22Rv1 (cell line): ENCODE measurements around the gene SLC38A5.
"Not testable (repeated sequence)": the region's sequence is repeated elsewhere in the genome, so short reads cannot be mapped to it uniquely, and the experiment has no call there.

ENCODE experiments used
- H3K27ac ChIP-seq: fragments of 450-650 bp; 2 replicates; pipeline ENCODE4 v1.5.1; 2017
- CTCF ChIP-seq: fragments of 450-650 bp; IDR thresholded peaks from 2 replicates; pipeline ENCODE4 v1.5.1; 2017; ENCODE audit warnings: mild to moderate bottlenecking
- ZFX ChIP-seq: fragments of 450-650 bp; IDR thresholded peaks from 2 replicates; pipeline ENCODE4 v1.6.1; 2017; ENCODE audit warnings: antibody characterized with exemption, borderline replicate concordance

SLC38A5 gene

GRCh38 chrX:48460031-48460430 is 10.0 kb downstream of the SLC38A5 start:
- TF ChIP-seq ZFX (no peak), CTCF (no peak)

GRCh38 chrX:48459483-48459882 is 10.6 kb downstream of the SLC38A5 start:
- no peak overlapping the region for H3K27ac ChIP-seq

More at GRCh38 chrX:48460031-48460430, 10.0 kb downstream of the SLC38A5 start:
- H3K27ac ChIP-seq: no peak overlapping the region

DNA sequence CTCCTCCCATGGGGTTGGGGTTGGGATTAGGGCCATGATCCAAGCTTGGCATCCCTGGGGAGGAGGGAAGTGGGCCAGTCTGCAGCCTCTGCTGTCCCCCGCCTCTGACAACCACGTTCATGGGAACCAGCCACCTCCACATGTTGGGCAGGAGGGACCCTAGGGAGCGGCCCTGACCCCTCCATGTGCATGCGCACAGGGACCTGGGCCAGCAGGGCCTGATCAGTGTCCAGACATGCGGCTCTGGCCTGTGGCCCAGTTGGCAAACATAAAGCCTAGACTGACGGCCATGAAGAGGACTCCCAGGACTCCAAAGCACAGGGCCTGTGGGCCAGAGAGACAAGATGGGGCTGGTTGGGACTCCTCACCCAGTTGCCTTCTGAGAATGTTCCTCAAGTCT is 11.3 kb downstream of the SLC38A5 start:
- TF ChIP-seq CTCF: no peak
- TF ChIP-seq ZFX: no peak
- H3K27ac ChIP-seq: no peak overlapping the region

More at GRCh38 chrX:48459483-48459882, 10.6 kb downstream of the SLC38A5 start:
- no peak for TF ChIP-seq CTCF
- TF ChIP-seq ZFX: no peak

DNA sequence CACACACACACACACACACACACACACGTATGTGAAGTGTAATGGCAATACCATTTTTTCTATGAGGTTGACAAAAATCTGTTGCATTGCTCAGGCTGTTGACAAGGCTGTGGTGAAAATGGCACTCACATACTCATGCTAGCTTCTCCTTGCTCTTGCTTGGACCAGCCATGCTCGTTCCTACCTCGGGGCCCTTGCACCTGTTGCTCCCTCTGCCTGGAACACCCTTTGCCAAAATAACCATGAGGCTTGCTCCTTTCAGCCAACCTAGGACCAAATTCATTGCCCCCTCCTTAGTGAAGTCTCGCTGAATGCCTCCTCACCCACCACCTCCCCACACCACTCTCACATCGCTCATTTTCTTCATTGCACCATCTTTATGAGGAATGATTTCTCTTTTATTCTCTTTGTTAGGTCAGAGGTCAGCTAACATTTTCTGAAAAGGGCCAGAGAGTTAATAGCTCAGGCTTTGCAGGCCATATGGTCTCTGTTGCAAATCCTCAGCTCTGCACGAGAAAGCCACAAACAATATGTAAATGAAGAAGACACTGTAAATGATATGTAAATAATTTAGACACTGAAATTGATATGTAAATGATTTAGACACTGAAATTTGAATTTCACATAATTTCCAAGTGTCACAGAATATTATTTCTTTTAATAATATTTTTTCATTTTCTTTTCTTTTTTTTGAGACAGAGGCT is 13.3 kb downstream of the SLC38A5 start:
- TF ChIP-seq CTCF: no peak
- TF ChIP-seq ZFX: no peak
- H3K27ac ChIP-seq: no peak overlapping the region

DNA sequence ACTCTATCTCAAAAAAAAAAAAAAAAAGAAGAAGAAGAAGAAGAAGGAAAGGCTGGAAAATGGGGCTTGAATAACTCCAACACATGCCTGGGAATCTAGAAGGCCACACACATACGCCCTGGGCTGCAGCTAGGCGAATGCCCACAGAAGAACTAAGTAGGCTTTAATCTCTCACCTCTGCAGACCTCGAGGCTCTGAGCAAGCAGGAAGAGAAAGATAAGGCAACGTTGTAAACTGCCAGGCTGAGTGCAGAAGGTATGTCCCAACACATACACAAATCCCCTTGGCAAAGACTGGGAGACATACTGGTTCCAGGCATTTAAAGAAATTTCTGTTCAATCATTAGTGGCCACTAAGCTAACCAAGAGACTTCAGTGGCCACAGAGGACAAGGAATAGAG is 18.4 kb downstream of the SLC38A5 start:
- H3K27ac ChIP-seq: no peak overlapping the region
- TF ChIP-seq CTCF (no peak), ZFX (no peak)

DNA sequence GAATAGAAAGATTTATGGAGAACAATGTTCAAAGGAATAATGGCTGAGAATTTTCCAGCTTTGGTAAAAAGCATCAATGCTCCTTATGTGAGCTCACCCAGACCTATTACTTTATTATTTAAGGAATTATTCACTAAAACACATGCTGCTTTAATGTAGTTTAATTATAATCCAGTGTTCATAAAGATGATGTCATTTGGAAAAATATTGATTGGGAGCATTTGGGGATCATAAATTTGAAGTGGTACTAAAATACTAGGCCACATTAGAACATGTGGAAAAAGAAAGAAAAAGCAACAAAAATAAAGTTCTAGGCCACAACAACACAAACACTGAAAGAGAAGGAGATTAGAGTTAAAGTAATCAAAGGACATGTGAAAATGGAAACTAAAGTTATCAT is 20.0 kb downstream of the SLC38A5 start:
- no peak overlapping the region for H3K27ac ChIP-seq
- no peak for TF ChIP-seq ZFX

GRCh38 chrX:48447201-48447600 is 22.9 kb downstream of the SLC38A5 start:
- H3K27ac ChIP-seq: not testable (repeated sequence)

DNA sequence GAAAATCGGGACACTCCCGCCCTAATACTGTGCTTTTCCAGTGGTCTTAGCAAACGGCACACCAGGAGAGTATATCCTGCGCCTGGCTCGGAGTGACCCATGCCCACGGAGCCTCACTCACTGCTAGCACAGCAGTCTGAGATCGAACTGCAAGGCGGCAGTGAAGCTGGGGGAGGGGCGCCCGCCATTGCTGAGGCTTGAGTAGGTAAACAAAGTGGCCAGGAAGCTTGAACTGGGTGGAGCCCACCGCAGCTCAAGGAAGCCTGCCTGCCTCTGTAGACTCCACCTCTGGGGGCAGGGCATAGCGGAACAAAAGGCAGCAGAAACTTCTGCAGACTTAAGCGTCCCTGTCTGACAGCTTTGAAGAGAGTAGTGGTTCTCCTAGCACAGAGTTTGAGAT is 36.3 kb downstream of the SLC38A5 start:
- H3K27ac ChIP-seq: not testable (repeated sequence)

- not testable (repeated sequence) for H3K27ac ChIP-seq
These were observed 39.9 kb downstream of the SLC38A5 start for GRCh38 chrX:48430166-48430565.

DNA sequence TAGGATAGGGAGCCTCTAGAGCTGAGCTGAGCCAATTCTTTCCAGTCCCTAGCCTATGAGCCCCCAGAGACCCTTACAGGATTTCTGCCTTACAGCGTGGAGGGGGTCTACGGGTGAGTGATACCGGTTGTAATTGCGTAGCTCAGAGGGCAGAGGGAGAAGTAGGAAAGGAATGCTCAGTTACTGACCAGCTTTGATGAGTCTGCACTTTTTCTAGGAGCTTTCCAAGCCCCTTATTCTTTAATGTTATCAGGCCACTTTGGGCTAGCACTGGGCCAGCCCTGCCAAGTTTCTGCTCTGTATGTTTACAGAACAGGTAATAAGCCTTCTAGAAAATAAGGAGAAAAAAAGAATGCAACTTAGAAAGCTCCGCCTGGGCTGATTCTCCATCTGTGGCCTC is 40.5 kb downstream of the SLC38A5 start:
- not testable (repeated sequence) for H3K27ac ChIP-seq

- not testable (repeated sequence) for H3K27ac ChIP-seq
These were observed 42.9 kb downstream of the SLC38A5 start for GRCh38 chrX:48427027-48427716.

DNA sequence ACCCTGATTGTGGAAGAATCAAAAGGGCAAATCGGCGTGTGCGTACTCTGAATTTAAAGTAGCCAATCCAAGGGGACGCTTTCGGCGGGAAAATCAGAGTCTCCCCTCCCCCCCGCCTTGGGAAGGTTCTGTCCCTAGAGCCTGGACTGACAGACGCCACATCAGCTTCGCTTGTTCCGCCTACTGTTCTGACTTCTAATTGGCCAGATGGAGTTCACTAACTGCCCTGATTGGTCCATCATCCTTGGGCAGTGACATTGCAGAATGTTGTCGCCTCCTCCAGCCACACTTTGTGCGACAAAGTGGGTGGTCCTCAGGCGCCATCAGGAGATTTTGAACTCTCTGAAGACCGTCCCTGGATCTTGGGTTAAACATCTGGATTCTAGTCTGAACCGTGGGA is 58.2 kb downstream of the SLC38A5 start, which contains the start of gene SSX4B:
SSX4B (minus strand) TSS at position 101 of the 400 bp plus-strand sequence. CDS start 588 bp downstream, outside the sequence.
- H3K27ac ChIP-seq: not testable (repeated sequence)
